PC-3 (cell line): ENCODE measurements around the gene FBXL12. TPM values are rescaled to one million over a fixed set of nuclear protein-coding genes. Genes with fewer than 3 reads are reported as not detected.
"Not testable (repeated sequence)": the region's sequence is repeated elsewhere in the genome, so short reads cannot be mapped to it uniquely, and the experiment has no call there.

ENCODE experiments used
- ATAC-seq: fragments of 200-7000 bp; cut with Tn5 transposase; 2 replicates; pipeline ENCODE4 v1.9.1; 2020; ENCODE audit warnings: mild to moderate bottlenecking, moderate library complexity
- BruUV-seq: library from RNA; stranded (reverse); fragments of 400-500 nt; replicated peaks from 2 replicates; lab custom pipeline; 2021; lab: Mats Ljungman, UMichigan
- CTCF ChIA-PET: fragments of 300-600 bp; sonication (Branson Sonifier 250); formaldehyde crosslinking; loops from one replicate; lab custom pipeline; 2022; ENCODE audit warnings: antibody characterized with exemption; lab: Charles Lee
- POLR2A ChIA-PET: fragments of 300-600 bp; sonication (Branson Sonifier 250); formaldehyde crosslinking; loops from one replicate; lab custom pipeline; 2022; ENCODE audit warnings: antibody characterized with exemption; ENCODE audit not compliant: unreplicated experiment; lab: Charles Lee
- DNase-seq: peaks from one replicate; pipeline ENCODE4 v3.0.0-alpha.2; 2015
- H2AFZ ChIP-seq: fragments of 300-600 bp; sonication (generic); 2 replicates; pipeline ENCODE4 v1.6.0; 2016; ENCODE audit warnings: antibody characterized with exemption, low read length
- H3F3A ChIP-seq: fragments of 300-600 bp; sonication (generic); one replicate; pipeline ENCODE4 v1.6.0; 2017; ENCODE audit warnings: antibody characterized with exemption, low read length, control low read depth, mild to moderate bottlenecking; ENCODE audit not compliant: unreplicated experiment
- H3K27ac ChIP-seq: fragments of 300-600 bp; sonication (generic); 2 replicates; pipeline ENCODE4 v1.5.1; 2016; ENCODE audit warnings: mild to moderate bottlenecking, low read length
- H3K27me3 ChIP-seq: fragments of 300-600 bp; sonication (generic); 2 replicates; pipeline ENCODE4 v1.6.1; 2016; ENCODE audit warnings: low read length, mixed read lengths
- H3K36me3 ChIP-seq: fragments of 300-600 bp; sonication (generic); 2 replicates; pipeline ENCODE4 v1.6.1; 2016; ENCODE audit warnings: low read depth, mixed run types, low read length, mixed read lengths
- H3K4me1 ChIP-seq: fragments of 300-600 bp; sonication (generic); 2 replicates; pipeline ENCODE4 v1.5.1; 2016; ENCODE audit warnings: low read length; ENCODE audit not compliant: insufficient read depth
- H3K4me2 ChIP-seq: fragments of 300-600 bp; sonication (generic); 2 replicates; pipeline ENCODE4 v1.6.0; 2016; ENCODE audit warnings: low read length
- H3K4me3 ChIP-seq: fragments of 300-600 bp; sonication (generic); 2 replicates; pipeline ENCODE4 v1.5.1; 2016; ENCODE audit warnings: mild to moderate bottlenecking, low read length, mixed read lengths
- H3K79me2 ChIP-seq: fragments of 300-600 bp; sonication (generic); 2 replicates; pipeline ENCODE4 v1.6.1; 2017; ENCODE audit warnings: low read length, mixed read lengths
- H3K9ac ChIP-seq: fragments of 300-600 bp; sonication (generic); 2 replicates; pipeline ENCODE4 v1.6.0; 2016; ENCODE audit warnings: mild to moderate bottlenecking, low read length
- H3K9me2 ChIP-seq: fragments of 300-600 bp; sonication (generic); replicated peaks from 2 replicates; pipeline ENCODE4 v1.6.1; 2016; ENCODE audit warnings: mixed run types, low read length, mixed read lengths
- H3K9me3 ChIP-seq: fragments of 300-600 bp; sonication (generic); 2 replicates; pipeline ENCODE4 v1.6.1; 2016; ENCODE audit warnings: low read length, mixed read lengths
- H4K20me1 ChIP-seq: fragments of 300-600 bp; sonication (generic); 2 replicates; pipeline ENCODE4 v1.6.1; 2016; ENCODE audit warnings: low read length, mixed read lengths
- CTCF ChIP-seq: fragments of 300-600 bp; sonication (generic); conservative IDR thresholded peaks from 2 replicates; pipeline ENCODE4 v1.5.1; 2017; ENCODE audit warnings: antibody characterized with exemption, low read depth, mild to moderate bottlenecking, low read length
- EZH2 ChIP-seq: fragments of 300-600 bp; sonication (generic); IDR thresholded peaks from one replicate; pipeline ENCODE4 v1.6.1; 2017; ENCODE audit warnings: antibody characterized with exemption, mild to moderate bottlenecking, low read length; ENCODE audit not compliant: unreplicated experiment
- EZH2phosphoT487 ChIP-seq: fragments of 300-600 bp; sonication (generic); IDR thresholded peaks from 2 replicates; pipeline ENCODE4 v1.6.1; 2018; ENCODE audit warnings: mild to moderate bottlenecking, antibody characterized with exemption, low read length, borderline replicate concordance
- intact Hi-C: fragments of 100-400 bp; cut with micrococcal nuclease; formaldehyde crosslinking; loops from 2 replicates; pipeline ENCODE4 v1.9.0; 2023
- total RNA-seq: library from RNA; depleted of rRNA; stranded (reverse); fragments of >200 nt; gene quantifications from 2 replicates; pipeline ENCODE4 v1.2.3, GENCODE V29; 2014

The FBXL12 gene
- total RNA-seq, 1 experiment from 2014 or later: 31.4 TPM

DNA sequence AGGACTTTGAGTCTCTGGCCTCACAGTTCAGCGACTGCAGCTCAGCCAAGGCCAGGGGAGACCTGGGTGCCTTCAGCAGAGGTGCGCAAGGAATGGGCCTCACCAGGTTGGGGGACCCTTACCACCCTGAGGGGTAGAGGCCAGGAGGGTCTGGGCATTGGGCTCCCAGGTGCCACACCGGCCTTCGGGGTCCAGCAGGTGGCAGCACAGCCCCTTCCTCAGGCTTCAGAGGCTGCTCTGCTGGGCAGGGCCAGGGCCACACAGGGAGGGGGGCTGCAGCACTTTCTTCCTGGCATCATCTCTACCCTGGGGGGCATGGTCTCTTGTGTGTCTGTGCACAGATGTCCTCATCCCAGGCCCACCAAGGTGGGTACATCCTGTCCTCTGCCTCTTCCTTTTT lies 29.2 kb upstream of the FBXL12 start:
- intact Hi-C loops: loop anchor here (1.0 kb wide), 1 partner anchor 66 kb away; no protein-coding TSS in a partner anchor
- H3K27me3 ChIP-seq: no peaks in the 10 kb centered on the region
- no peak overlapping the region for H2AFZ ChIP-seq
- peaks cover 5% of the 10 kb centered on the region; the same call in 1 of the 2 replicates for H3K4me1 ChIP-seq
- H3K27ac ChIP-seq: no peak overlapping the region
- no TSS peak for BruUV-seq
- no peaks in the 10 kb centered on the region for H3K9me2 ChIP-seq
- H3K4me2 ChIP-seq: no peak overlapping the region
- ChIA-PET POLR2A (no interaction called here), CTCF (no interaction called here)
- H3K9ac ChIP-seq: no peak overlapping the region
- H3F3A ChIP-seq: no peaks in the 10 kb centered on the region
- TF ChIP-seq CTCF (peak; percentile 85), EZH2phosphoT487 (no peak)
- H3K36me3 ChIP-seq: peaks cover 18% of the 10 kb centered on the region
- peak; percentile 42 for ATAC-seq
- H3K79me2 ChIP-seq: no peaks in the 10 kb centered on the region
- no peaks in the 10 kb centered on the region for H4K20me1 ChIP-seq
- no peak overlapping the region for H3K4me3 ChIP-seq
- peak; percentile 49 for DNase-seq
- no peaks in the 10 kb centered on the region for H3K9me3 ChIP-seq

- ATAC-seq: peak; percentile 95
- peaks cover 27% of the 10 kb centered on the region for H3K36me3 ChIP-seq
- intact Hi-C loops: no loop called here
- no peaks in the 10 kb centered on the region for H3K9me3 ChIP-seq
- peak overlapping the region; percentile 9; the same call in 1 of the 2 replicates for H3K27ac ChIP-seq
- peaks cover 5% of the 10 kb centered on the region; the same call in 1 of the 2 replicates for H3K4me1 ChIP-seq
- H3K27me3 ChIP-seq: no peaks in the 10 kb centered on the region
- BruUV-seq: no TSS peak
- POLR2A ChIA-PET: no interaction called here
- no peaks in the 10 kb centered on the region for H3K79me2 ChIP-seq
- no peak overlapping the region for H3K9ac ChIP-seq
- H3K4me2 ChIP-seq: no peak overlapping the region
- no peaks in the 10 kb centered on the region for H4K20me1 ChIP-seq
- no peak overlapping the region for H3K4me3 ChIP-seq
- no peaks in the 10 kb centered on the region for H3K9me2 ChIP-seq
- CTCF ChIA-PET: no interaction called here
- no peak for TF ChIP-seq EZH2
- peak; percentile 80 for TF ChIP-seq CTCF
- no peak overlapping the region for H2AFZ ChIP-seq
- H3F3A ChIP-seq: no peaks in the 10 kb centered on the region
- DNase-seq: peak; percentile 86
Measured at GRCh38 chr19:9847087-9847671, 28.3 kb upstream of the FBXL12 start.

DNA sequence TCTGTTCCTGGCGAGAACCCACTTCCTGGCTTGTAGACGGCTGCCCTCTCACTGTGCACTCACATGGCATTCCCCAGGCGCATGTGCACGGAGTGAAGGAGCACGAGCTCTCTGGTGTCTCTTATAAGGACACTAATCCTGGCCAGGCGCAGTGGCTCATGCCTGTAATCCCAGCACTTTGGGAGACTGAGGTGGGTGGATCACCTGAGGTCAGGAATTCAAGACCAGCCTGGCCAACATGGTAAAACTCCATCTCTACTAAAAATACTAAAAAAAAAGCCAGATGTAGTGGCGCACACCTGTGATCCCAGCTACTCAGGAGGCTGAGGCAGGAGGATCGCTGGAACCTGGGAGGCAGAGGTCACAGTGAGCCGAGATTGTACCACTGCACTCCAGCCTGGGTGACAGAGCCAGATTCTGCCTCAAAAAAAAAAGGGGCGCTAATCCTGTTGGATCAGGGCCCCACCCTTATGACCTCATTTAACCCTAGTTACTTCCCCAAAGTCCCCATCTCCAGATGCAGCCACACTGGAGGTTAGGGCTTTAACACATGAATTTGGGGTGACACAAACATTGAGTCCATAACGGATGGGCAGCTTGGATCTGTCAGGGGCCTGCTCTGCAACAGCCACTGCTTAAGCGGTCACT lies 24.9 kb upstream of the FBXL12 start:
- H3F3A ChIP-seq, intact Hi-C loops, H3K4me3 ChIP-seq, BruUV-seq, H3K9me2 ChIP-seq, H3K4me1 ChIP-seq, H4K20me1 ChIP-seq, H2AFZ ChIP-seq, H3K27ac ChIP-seq, DNase-seq, H3K9me3 ChIP-seq, ATAC-seq, H3K4me2 ChIP-seq, H3K9ac ChIP-seq, CTCF ChIA-PET, H3K79me2 ChIP-seq, H3K27me3 ChIP-seq: not testable (repeated sequence)
- POLR2A ChIA-PET: interaction anchor here (0.6 kb wide), 1 partner anchor 17 kb away, joined by 5 read pairs; no protein-coding TSS in a partner anchor
- H3K36me3 ChIP-seq: peaks cover 51% of the 10 kb centered on the region
